IPS DF 4.7 (cell line): Measurements from ENCODE around the gene CCNYL1.
"Not testable (repeated sequence)": the region's sequence is repeated elsewhere in the genome, so short reads cannot be mapped to it uniquely, and the experiment has no call there.

Source experiments
- DNase-seq: peaks from one replicate; pipeline ENCODE4 v3.0.0-alpha.2; 2013; ENCODE audit warnings: low spot score; ENCODE audit errors: extremely low read depth

Gene CCNYL1

GRCh38 chr2:207734636-207735512 is 23.4 kb downstream of the CCNYL1 start:
- DNase-seq = no peak

GRCh38 chr2:207735513-207735859 is 24.0 kb downstream of the CCNYL1 start:
- DNase-seq = not testable (repeated sequence)

GRCh38 chr2:207743514-207743913 is 32.1 kb downstream of the CCNYL1 start:
- DNase-seq = no peak

- DNase-seq = no peak
These were observed 32.6 kb downstream of the CCNYL1 start for GRCh38 chr2:207744050-207744449.

- no peak for DNase-seq
These were observed 33.0 kb downstream of the CCNYL1 start for GRCh38 chr2:207744451-207744850.

GRCh38 chr2:207746131-207746530 is 34.7 kb downstream of the CCNYL1 start:
- no peak for DNase-seq

GRCh38 chr2:207747653-207748560 is 36.5 kb downstream of the CCNYL1 start:
- DNase-seq = no peak

GRCh38 chr2:207748993-207749392 is 37.6 kb downstream of the CCNYL1 start:
- DNase-seq = no peak

GRCh38 chr2:207749873-207750272 is 38.4 kb downstream of the CCNYL1 start:
- no peak for DNase-seq

GRCh38 chr2:207750345-207750744 is 38.9 kb downstream of the CCNYL1 start:
- no peak for DNase-seq

GRCh38 chr2:207750876-207751275 is 39.4 kb downstream of the CCNYL1 start:
- no peak for DNase-seq

GRCh38 chr2:207753688-207754087 is 42.2 kb downstream of the CCNYL1 start:
- not testable (repeated sequence) for DNase-seq

GRCh38 chr2:207754498-207755383 is 43.3 kb downstream of the CCNYL1 start:
- DNase-seq = no peak

- no peak for DNase-seq
These were observed 46.6 kb downstream of the CCNYL1 start for GRCh38 chr2:207758025-207758424.

- DNase-seq = no peak
These were observed 48.5 kb downstream of the CCNYL1 start for GRCh38 chr2:207759890-207760289.

GRCh38 chr2:207760453-207760852 is 49.0 kb downstream of the CCNYL1 start:
- no peak for DNase-seq

- DNase-seq = not testable (repeated sequence)
These were observed 50.0 kb downstream of the CCNYL1 start for GRCh38 chr2:207761426-207761825.

GRCh38 chr2:207762146-207762545 is 50.7 kb downstream of the CCNYL1 start:
- DNase-seq = no peak

- no peak for DNase-seq
These were observed 52.0 kb downstream of the CCNYL1 start for GRCh38 chr2:207763303-207763917.

GRCh38 chr2:207764096-207764630 is 52.7 kb downstream of the CCNYL1 start:
- DNase-seq = no peak

- DNase-seq = no peak
These were observed 54.1 kb downstream of the CCNYL1 start for GRCh38 chr2:207765547-207765946.
